Kidney epithelial cell (primary cell): ENCODE results near the gene GRID1. TPM values are rescaled to one million over a fixed set of nuclear protein-coding genes. Genes with fewer than 3 reads are reported as not detected.
"Not testable (repeated sequence)": the region's sequence is repeated elsewhere in the genome, so short reads cannot be mapped to it uniquely, and the experiment has no call there.

Experiments used
- DNase-seq: peaks from one replicate; pipeline ENCODE4 v3.0.0-alpha.2; 2010; ENCODE audit warnings: low read depth
- H3K27me3 ChIP-seq: 2 replicates; pipeline ENCODE4 v1.6.0; 2011; ENCODE audit warnings: low read length; ENCODE audit not compliant: control insufficient read depth, insufficient read depth
- H3K36me3 ChIP-seq: 2 replicates; pipeline ENCODE4 v1.5.1; 2011; ENCODE audit warnings: low read length; ENCODE audit not compliant: control insufficient read depth, insufficient read depth
- H3K4me3 ChIP-seq: 2 replicates; pipeline ENCODE4 v1.5.1; 2011; ENCODE audit warnings: low read depth, mild to moderate bottlenecking, control low read depth, low read length
- total RNA-seq: library from RNA; depleted of rRNA; stranded (reverse); fragments of >200 nt; gene quantifications from 2 replicates; pipeline ENCODE4 v1.2.3, GENCODE V29; 2015
- TF ChIP-seq, protein P1 (sequence below): IDR thresholded peaks from 2 replicates; pipeline ENCODE4 v1.5.1; 2011; ENCODE audit warnings: mild to moderate bottlenecking, moderate library complexity, low read length, control low read depth, inconsistent platforms; ENCODE audit not compliant: insufficient read depth, poor library complexity, severe bottlenecking

GRID1 gene
- total RNA-seq, 1 donor from 2014 or later: 0.33 TPM

- no peaks in the 10 kb centered on the region for H3K27me3 ChIP-seq
- H3K4me3 ChIP-seq: no peak overlapping the region
- H3K36me3 ChIP-seq: no peaks in the 10 kb centered on the region
- DNase-seq: no peak
- TF ChIP-seq, protein P1, sequence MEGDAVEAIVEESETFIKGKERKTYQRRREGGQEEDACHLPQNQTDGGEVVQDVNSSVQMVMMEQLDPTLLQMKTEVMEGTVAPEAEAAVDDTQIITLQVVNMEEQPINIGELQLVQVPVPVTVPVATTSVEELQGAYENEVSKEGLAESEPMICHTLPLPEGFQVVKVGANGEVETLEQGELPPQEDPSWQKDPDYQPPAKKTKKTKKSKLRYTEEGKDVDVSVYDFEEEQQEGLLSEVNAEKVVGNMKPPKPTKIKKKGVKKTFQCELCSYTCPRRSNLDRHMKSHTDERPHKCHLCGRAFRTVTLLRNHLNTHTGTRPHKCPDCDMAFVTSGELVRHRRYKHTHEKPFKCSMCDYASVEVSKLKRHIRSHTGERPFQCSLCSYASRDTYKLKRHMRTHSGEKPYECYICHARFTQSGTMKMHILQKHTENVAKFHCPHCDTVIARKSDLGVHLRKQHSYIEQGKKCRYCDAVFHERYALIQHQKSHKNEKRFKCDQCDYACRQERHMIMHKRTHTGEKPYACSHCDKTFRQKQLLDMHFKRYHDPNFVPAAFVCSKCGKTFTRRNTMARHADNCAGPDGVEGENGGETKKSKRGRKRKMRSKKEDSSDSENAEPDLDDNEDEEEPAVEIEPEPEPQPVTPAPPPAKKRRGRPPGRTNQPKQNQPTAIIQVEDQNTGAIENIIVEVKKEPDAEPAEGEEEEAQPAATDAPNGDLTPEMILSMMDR: no peak
Measured at GRCh38 chr10:85849315-85849714, 517.3 kb downstream of the GRID1 start.

DNA sequence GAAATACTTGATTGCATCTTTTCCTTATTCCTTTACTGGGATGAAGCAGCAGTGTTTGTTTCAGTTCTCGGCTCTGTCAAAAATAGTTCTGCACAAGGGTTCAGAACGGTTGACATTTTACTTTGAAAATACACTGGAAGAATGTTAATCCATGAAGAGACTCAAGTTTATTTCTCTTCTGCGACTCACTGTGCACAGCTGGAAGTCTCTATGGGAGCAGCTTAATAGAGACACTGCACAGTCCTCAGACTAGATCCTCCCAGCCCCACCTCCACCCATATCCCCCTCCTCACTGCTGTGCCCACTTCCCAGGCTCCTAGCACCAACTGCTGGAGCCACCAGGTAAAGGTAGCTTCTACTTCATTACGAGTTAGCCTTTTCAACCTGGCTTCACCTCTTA is 517.8 kb downstream of the GRID1 start:
- TF ChIP-seq, protein P1: no peak
- no peak for DNase-seq
- Histone ChIP-seq H3K36me3 (no peaks in the 10 kb centered on the region), H3K4me3 (no peak overlapping the region), H3K27me3 (no peaks in the 10 kb centered on the region)

GRCh38 chr10:85847085-85847484 is 519.5 kb downstream of the GRID1 start:
- DNase-seq: no peak
- Histone ChIP-seq H3K36me3 (no peaks in the 10 kb centered on the region), H3K4me3 (no peak overlapping the region)

GRCh38 chr10:85838660-85839059 is 527.9 kb downstream of the GRID1 start:
- not testable (repeated sequence) for H3K36me3 ChIP-seq, DNase-seq, H3K4me3 ChIP-seq, H3K27me3 ChIP-seq

More at GRCh38 chr10:85847085-85847484, 519.5 kb downstream of the GRID1 start:
- no peaks in the 10 kb centered on the region for H3K27me3 ChIP-seq
- TF ChIP-seq, protein P1: no peak

DNA sequence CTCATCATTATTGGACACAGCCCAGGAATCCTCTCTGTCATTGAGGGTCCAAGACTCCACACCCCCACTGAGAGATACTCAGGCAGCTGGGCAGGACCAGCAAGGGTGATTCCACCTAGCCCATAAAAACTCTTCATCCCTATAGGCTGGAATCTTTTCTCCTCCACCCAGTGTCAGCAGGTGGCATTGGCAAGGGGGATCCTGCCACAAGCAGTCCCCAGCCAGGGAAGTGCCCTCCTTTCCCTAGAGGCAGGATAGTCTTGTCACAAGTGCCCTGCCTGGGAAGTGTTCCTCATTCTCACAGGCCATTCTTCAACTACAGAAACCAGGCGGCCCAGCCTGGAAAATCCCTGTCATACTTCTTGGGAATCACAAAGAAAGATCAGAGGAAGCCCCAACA is 533.6 kb downstream of the GRID1 start:
- Histone ChIP-seq H3K36me3 (no peaks in the 10 kb centered on the region), H3K4me3 (no peak overlapping the region), H3K27me3 (no peaks in the 10 kb centered on the region)
- TF ChIP-seq, protein P1: no peak
- no peak for DNase-seq

GRCh38 chr10:85831422-85831821 is 535.2 kb downstream of the GRID1 start:
- Histone ChIP-seq H3K36me3 (no peaks in the 10 kb centered on the region), H3K4me3 (no peak overlapping the region), H3K27me3 (no peaks in the 10 kb centered on the region)
- DNase-seq: no peak
- TF ChIP-seq, protein P1: no peak
